Mesothelial cell of epicardium (in vitro differentiated cells): Measurements from ENCODE around the gene SIGLEC6. TPM values are rescaled to one million over a fixed set of nuclear protein-coding genes. Genes with fewer than 3 reads are reported as not detected.

Experiments
- DNase-seq, 2 experiments: peaks; one replicate each; pipeline ENCODE4 v3.0.0; 2021; ENCODE audit warnings: low spot score in 2 of 2; ENCODE audit not compliant: unreplicated experiment in 2 of 2
- H3K27ac Mint-ChIP-seq: 2 replicates; pipeline ENCODE4 v1.8.0; 2021; ENCODE audit warnings: mixed read lengths
- H3K27me3 Mint-ChIP-seq: 2 replicates; pipeline ENCODE4 v1.8.0; 2021; ENCODE audit warnings: low read depth, mixed read lengths
- H3K36me3 Mint-ChIP-seq: 2 replicates; pipeline ENCODE4 v1.8.0; 2021; ENCODE audit warnings: mixed read lengths
- H3K4me1 Mint-ChIP-seq: 2 replicates; pipeline ENCODE4 v1.8.0; 2021; ENCODE audit warnings: mixed read lengths
- H3K4me3 Mint-ChIP-seq: 2 replicates; pipeline ENCODE4 v1.8.0; 2021; ENCODE audit warnings: mild to moderate bottlenecking, moderate library complexity, mixed read lengths
- H3K9me3 Mint-ChIP-seq: 2 replicates; pipeline ENCODE4 v1.8.0; 2021; ENCODE audit warnings: mixed read lengths
- total RNA-seq: library from RNA; stranded (reverse); gene quantifications from 3 replicates; pipeline ENCODE4 v1.2.1, GENCODE V29; 2021
- TF ChIP-seq, protein P1 (sequence below): fragments of 200-600 bp; sonication (generic); IDR thresholded peaks from one replicate; pipeline ENCODE4 v1.5.0; 2021; ENCODE audit warnings: antibody characterized with exemption; ENCODE audit not compliant: unreplicated experiment

SIGLEC6 gene
- total RNA-seq, 1 donor from 2014 or later = not detected

DNA sequence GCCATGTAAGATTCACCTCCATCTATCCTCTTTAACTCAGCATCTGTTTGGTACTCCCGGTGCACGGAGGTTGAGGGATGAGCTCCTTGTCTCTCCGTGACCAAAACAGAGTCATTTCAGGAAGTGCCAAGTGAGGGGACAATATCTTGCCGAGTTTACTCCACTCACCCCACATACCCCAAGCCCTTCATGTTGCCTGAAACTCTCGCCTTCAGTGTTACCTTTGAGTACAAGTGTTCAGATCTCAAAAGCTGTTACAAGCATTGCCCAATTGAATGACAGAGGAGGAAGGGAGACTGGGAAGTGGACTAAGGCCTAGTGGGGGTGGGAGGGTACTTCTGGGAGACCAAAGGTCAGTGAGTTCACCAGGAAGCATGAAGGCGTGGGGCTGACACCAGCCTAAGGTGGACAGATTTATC, 23.8 kb downstream of the SIGLEC6 start:
- Mint-ChIP-seq H3K4me3 (no peak overlapping the region), H3K27me3 (no peaks in the 10 kb centered on the region), H3K27ac (no peak overlapping the region), H3K4me1 (no peaks in the 10 kb centered on the region), H3K9me3 (peaks cover 62% of the 10 kb centered on the region), H3K36me3 (no peaks in the 10 kb centered on the region)
- DNase-seq = no peak
- TF ChIP-seq, protein P1, sequence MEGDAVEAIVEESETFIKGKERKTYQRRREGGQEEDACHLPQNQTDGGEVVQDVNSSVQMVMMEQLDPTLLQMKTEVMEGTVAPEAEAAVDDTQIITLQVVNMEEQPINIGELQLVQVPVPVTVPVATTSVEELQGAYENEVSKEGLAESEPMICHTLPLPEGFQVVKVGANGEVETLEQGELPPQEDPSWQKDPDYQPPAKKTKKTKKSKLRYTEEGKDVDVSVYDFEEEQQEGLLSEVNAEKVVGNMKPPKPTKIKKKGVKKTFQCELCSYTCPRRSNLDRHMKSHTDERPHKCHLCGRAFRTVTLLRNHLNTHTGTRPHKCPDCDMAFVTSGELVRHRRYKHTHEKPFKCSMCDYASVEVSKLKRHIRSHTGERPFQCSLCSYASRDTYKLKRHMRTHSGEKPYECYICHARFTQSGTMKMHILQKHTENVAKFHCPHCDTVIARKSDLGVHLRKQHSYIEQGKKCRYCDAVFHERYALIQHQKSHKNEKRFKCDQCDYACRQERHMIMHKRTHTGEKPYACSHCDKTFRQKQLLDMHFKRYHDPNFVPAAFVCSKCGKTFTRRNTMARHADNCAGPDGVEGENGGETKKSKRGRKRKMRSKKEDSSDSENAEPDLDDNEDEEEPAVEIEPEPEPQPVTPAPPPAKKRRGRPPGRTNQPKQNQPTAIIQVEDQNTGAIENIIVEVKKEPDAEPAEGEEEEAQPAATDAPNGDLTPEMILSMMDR = no peak

GRCh38 chr19:51507192-51507591, 24.3 kb downstream of the SIGLEC6 start:
- TF ChIP-seq, protein P1 = no peak
- peaks cover 65% of the 10 kb centered on the region for H3K9me3 Mint-ChIP-seq

DNA sequence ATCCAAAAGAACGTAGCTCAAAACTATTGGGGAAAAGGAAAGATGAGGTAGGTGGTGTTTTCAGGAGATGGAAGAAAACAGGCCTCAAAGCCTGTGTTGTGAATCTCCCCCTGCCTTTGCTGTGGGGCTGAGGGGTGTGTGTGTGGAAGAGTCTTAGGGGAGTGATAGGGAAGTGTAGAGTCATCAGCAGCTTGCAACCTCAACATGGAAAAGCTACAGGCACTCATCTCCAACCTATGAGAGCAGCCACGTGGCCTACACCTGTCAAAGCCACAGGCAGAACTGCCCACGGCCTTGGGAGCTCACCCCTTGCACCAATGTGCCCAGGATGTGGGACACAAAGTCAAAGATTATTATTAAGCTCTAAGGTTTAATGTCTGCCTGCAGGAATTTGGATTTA, 25.6 kb downstream of the SIGLEC6 start:
- Mint-ChIP-seq H3K36me3 (no peaks in the 10 kb centered on the region), H3K27me3 (no peaks in the 10 kb centered on the region), H3K9me3 (peaks cover 69% of the 10 kb centered on the region), H3K4me1 (no peaks in the 10 kb centered on the region), H3K4me3 (no peak overlapping the region), H3K27ac (no peak overlapping the region)
- TF ChIP-seq, protein P1 = no peak
- DNase-seq = no peak

More at GRCh38 chr19:51507192-51507591, 24.3 kb downstream of the SIGLEC6 start:
- no peak for DNase-seq
- Mint-ChIP-seq H3K27ac (no peak overlapping the region), H3K4me3 (no peak overlapping the region), H3K36me3 (no peaks in the 10 kb centered on the region), H3K27me3 (no peaks in the 10 kb centered on the region), H3K4me1 (no peaks in the 10 kb centered on the region)

GRCh38 chr19:51503896-51504295, 27.6 kb downstream of the SIGLEC6 start:
- no peak overlapping the region for H3K4me3 Mint-ChIP-seq
- no peaks in the 10 kb centered on the region for H3K4me1 Mint-ChIP-seq
- no peaks in the 10 kb centered on the region for H3K36me3 Mint-ChIP-seq
- H3K9me3 Mint-ChIP-seq = peaks cover 66% of the 10 kb centered on the region
- H3K27me3 Mint-ChIP-seq = no peaks in the 10 kb centered on the region
- no peak overlapping the region for H3K27ac Mint-ChIP-seq
- TF ChIP-seq, protein P1 = no peak
- DNase-seq = no peak

DNA sequence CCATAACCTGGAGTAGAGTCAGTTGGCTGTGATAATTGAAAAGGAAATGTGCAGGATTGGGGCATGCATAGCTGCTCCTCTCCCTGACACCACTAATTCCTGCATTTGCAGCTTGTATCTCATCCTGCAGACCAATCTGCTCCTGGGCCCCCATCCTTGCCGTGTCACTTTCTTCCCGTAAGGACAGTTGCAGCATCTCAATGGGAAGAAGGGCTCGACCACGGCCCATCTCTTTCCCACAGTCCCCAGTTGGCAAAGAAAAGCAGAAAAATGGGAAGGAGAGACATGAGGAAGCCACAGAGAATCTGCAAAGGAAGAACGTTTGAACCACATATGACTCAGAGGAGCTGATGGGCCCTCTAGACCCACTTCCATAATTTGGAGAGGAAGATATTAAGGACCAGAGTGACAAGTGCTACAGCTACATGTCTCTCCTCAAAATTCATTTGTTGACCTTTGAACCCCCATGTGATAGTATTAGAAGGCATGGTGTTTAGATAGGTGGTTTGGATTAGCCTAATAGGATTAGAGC, 28.1 kb downstream of the SIGLEC6 start:
- TF ChIP-seq, protein P1 = no peak
- H3K27me3 Mint-ChIP-seq = no peaks in the 10 kb centered on the region
- no peak for DNase-seq
- no peaks in the 10 kb centered on the region for H3K36me3 Mint-ChIP-seq
- H3K4me1 Mint-ChIP-seq = no peaks in the 10 kb centered on the region
- H3K4me3 Mint-ChIP-seq = no peak overlapping the region
- H3K9me3 Mint-ChIP-seq = peaks cover 68% of the 10 kb centered on the region
- H3K27ac Mint-ChIP-seq = no peak overlapping the region
